H54 (cell line): ENCODE data around the gene EXOSC9.

Source experiments
- DNase-seq: peaks from one replicate; pipeline ENCODE4 v3.0.0; 2011; ENCODE audit warnings: low spot score, mixed read lengths; ENCODE audit not compliant: insufficient read length
- FAIRE-seq: peaks from 3 replicates; lab custom pipeline; 2011; peaks lifted over from hg19 to GRCh38; lab: Jason Lieb, UNC
- POLR2A ChIP-seq: IDR thresholded peaks from 2 replicates; pipeline ENCODE4 v1.6.1; 2011; ENCODE audit warnings: low read depth, mild to moderate bottlenecking, low read length

The EXOSC9 gene

GRCh38 chr4:121776610-121777401 lies 24.3 kb upstream of the EXOSC9 start:
- no peak for DNase-seq
- FAIRE-seq = no peak
- no peak for TF ChIP-seq POLR2A

GRCh38 chr4:121777625-121778024 lies 23.5 kb upstream of the EXOSC9 start:
- FAIRE-seq (no peak), DNase-seq (no peak)
- TF ChIP-seq POLR2A = no peak

GRCh38 chr4:121778991-121779628 lies 22.0 kb upstream of the EXOSC9 start:
- DNase-seq (no peak), FAIRE-seq (no peak)
- TF ChIP-seq POLR2A = no peak

GRCh38 chr4:121783210-121783609 lies 17.9 kb upstream of the EXOSC9 start:
- no peak for FAIRE-seq
- no peak for DNase-seq
- TF ChIP-seq POLR2A = no peak

GRCh38 chr4:121784401-121784800 lies 16.7 kb upstream of the EXOSC9 start:
- no peak for TF ChIP-seq POLR2A
- DNase-seq = no peak
- FAIRE-seq = no peak

- peak; percentile 16 for DNase-seq
- peak; percentile 89 for FAIRE-seq
- no peak for TF ChIP-seq POLR2A
Measured at GRCh38 chr4:121784975-121785374, 16.1 kb upstream of the EXOSC9 start.

GRCh38 chr4:121785479-121785878 lies 15.6 kb upstream of the EXOSC9 start:
- FAIRE-seq (no peak), DNase-seq (no peak)
- no peak for TF ChIP-seq POLR2A

GRCh38 chr4:121786221-121786620 lies 14.9 kb upstream of the EXOSC9 start:
- FAIRE-seq = no peak
- DNase-seq = no peak
- no peak for TF ChIP-seq POLR2A

GRCh38 chr4:121788896-121789295 lies 12.2 kb upstream of the EXOSC9 start:
- no peak for FAIRE-seq
- no peak for DNase-seq
- no peak for TF ChIP-seq POLR2A

- FAIRE-seq (no peak), DNase-seq (no peak)
- no peak for TF ChIP-seq POLR2A
Measured at GRCh38 chr4:121789455-121789854, 11.7 kb upstream of the EXOSC9 start.

- no peak for TF ChIP-seq POLR2A
- FAIRE-seq (no peak), DNase-seq (no peak)
Measured at GRCh38 chr4:121789960-121790829, 10.9 kb upstream of the EXOSC9 start.

- no peak for TF ChIP-seq POLR2A
- no peak for DNase-seq
- FAIRE-seq = no peak
Measured at GRCh38 chr4:121790976-121791375, 10.1 kb upstream of the EXOSC9 start.

- TF ChIP-seq POLR2A = no peak
- DNase-seq (no peak), FAIRE-seq (no peak)
Measured at GRCh38 chr4:121791481-121791880, 9.6 kb upstream of the EXOSC9 start.

- no peak for FAIRE-seq
- no peak for DNase-seq
- TF ChIP-seq POLR2A = no peak
Measured at GRCh38 chr4:121792966-121793365, 8.2 kb upstream of the EXOSC9 start.
